HepG2 (cell line): Measurements from ENCODE around the gene RNF6. TPM values are rescaled to one million over a fixed set of nuclear protein-coding genes. Genes with fewer than 3 reads are reported as not detected.
A peak's percentile ranks its signal among the peaks of the same experiment; 100 is the strongest.

Experiments
- CEBPZ ChIP-seq: IDR thresholded peaks from 2 replicates; pipeline ENCODE4 v1.6.1; 2012; ENCODE audit warnings: low read length, improper control_type of control experiment
- FLYWCH1 ChIP-seq: sonication (generic); formaldehyde crosslinking; IDR thresholded peaks from 2 replicates; pipeline ENCODE4 v1.8.1; 2023; ENCODE audit warnings: mild to moderate bottlenecking, missing genetic modification reagents
- KDM5A ChIP-seq: fragments of 200-600 bp; sonication (generic); IDR thresholded peaks from 2 replicates; pipeline ENCODE4 v1.7.0; 2018; ENCODE audit warnings: antibody characterized with exemption, mild to moderate bottlenecking, low read length, borderline replicate concordance
- PPARG ChIP-seq: conservative IDR thresholded peaks from 2 replicates; pipeline ENCODE4 v1.6.1; 2016; ENCODE audit warnings: missing biosample characterization, missing genetic modification reagents
- RBFOX2 ChIP-seq: fragments of 200-400 bp; formaldehyde crosslinking; IDR thresholded peaks from 2 replicates; pipeline ENCODE4 v1.6.1; 2017; ENCODE audit warnings: low read depth, mild to moderate bottlenecking, low read length
- ZMYM2 ChIP-seq: sonication (generic); formaldehyde crosslinking; IDR thresholded peaks from 2 replicates; pipeline ENCODE4 v1.8.0; 2022; ENCODE audit warnings: mild to moderate bottlenecking, missing genetic modification reagents
- ZNF224 ChIP-seq: sonication (generic); formaldehyde crosslinking; IDR thresholded peaks from 2 replicates; pipeline ENCODE4 v1.5.0; 2020; ENCODE audit warnings: mild to moderate bottlenecking, missing genetic modification reagents
- polyA plus RNA-seq, 8 experiments: library from polyadenylated mRNA; depleted of rRNA in 3 of 8; stranded (reverse) in 7 of 8; unstranded in 1 of 8; fragments of >200 nt; fragmentation: Illumina TruSeq in 4 of 8; extraction: Trizol in 4 of 8; gene quantifications; 2 replicates each; pipeline versions ENCODE4 v1.2.1 to v1.2.3, GENCODE V29; 2011 to 2016; ENCODE audit warnings: low read depth in 4 of 8, missing spikeins in 1 of 8, mixed read lengths in 1 of 8; ENCODE audit not compliant: insufficient read depth in 1 of 8
- total RNA-seq, 5 experiments: library from RNA; depleted of rRNA; stranded (reverse); fragments of >200 nt; fragmentation: Illumina TruSeq; extraction: Trizol; gene quantifications; 2 replicates each; pipeline ENCODE4 v1.2.3, GENCODE V29; 2016; ENCODE audit warnings: low read depth in 1 of 5
- TF ChIP-seq, protein P1 (sequence below): sonication (generic); formaldehyde crosslinking; IDR thresholded peaks from 2 replicates; pipeline ENCODE4 v1.4.0; 2020; ENCODE audit warnings: missing genetic modification reagents

The RNF6 gene
- total and polyA plus RNA-seq, 2 of the 13 experiments (the other 11 are each of a cell fraction or from before 2014, with no cell fraction given) = 14.6 to 36.8 TPM

DNA sequence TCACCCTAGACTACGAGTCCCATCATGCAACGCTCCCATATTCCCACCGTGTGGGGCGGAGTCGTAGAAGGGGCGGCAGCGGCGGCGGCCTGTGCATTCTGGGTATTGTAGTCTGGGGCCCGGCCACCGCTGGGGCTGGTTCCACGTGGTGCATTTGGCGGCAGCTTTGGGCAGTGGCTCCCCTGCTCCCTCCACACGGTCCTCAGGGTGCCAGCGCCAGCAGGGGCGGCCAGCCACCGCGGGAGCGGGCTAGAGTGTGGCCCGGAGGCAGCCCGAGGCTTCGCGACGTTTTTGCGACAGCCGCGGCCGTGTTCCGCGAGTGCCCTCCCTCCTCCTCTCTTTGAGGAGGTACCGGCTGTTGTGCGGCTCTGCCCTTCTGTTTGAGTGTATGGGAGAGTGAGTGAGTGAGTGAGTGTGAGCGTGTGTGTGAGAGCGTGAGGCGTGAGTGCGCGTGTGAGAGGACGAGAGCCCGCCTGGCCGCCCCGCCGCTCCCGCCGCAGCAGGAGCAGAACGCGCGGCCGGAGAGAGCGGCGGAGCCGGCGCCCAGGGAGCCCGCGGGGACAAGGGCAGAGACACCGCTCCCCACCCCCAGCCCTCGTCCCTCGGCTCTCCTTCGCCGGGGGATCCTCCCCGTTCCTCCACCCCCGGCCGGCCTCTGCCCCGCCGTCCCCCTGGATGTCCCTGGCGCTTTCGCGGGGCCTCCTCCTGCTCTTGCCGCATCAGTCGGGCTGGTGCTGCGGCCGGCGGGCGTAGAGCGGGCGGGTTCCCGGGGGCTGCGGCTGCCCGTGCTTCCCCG lies 31.9 kb upstream of the RNF6 start, which contains the start of gene CDK8 (continued):
- TF ChIP-seq CEBPZ = no peak
- no peak for TF ChIP-seq FLYWCH1 (CRISPR knock-in tag)
- TF ChIP-seq, protein P1, sequence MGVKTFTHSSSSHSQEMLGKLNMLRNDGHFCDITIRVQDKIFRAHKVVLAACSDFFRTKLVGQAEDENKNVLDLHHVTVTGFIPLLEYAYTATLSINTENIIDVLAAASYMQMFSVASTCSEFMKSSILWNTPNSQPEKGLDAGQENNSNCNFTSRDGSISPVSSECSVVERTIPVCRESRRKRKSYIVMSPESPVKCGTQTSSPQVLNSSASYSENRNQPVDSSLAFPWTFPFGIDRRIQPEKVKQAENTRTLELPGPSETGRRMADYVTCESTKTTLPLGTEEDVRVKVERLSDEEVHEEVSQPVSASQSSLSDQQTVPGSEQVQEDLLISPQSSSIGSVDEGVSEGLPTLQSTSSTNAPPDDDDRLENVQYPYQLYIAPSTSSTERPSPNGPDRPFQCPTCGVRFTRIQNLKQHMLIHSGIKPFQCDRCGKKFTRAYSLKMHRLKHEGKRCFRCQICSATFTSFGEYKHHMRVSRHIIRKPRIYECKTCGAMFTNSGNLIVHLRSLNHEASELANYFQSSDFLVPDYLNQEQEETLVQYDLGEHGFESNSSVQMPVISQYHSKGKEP (CRISPR knock-in tag) = no peak
- TF ChIP-seq KDM5A = peak; percentile 80; the same call in 1 of the 2 replicates
- no peak for TF ChIP-seq ZMYM2
- TF ChIP-seq RBFOX2 = peak; percentile 83
- no peak for TF ChIP-seq ZNF224 (CRISPR knock-in tag)
- no peak for TF ChIP-seq PPARG (CRISPR knock-in tag)
